Sigmoid colon (tissue), 7 donors: Measurements from ENCODE around the gene PPME1. TPM values are rescaled to one million over a fixed set of nuclear protein-coding genes. Genes with fewer than 3 reads are reported as not detected.

Source experiments
- DNase-seq: peaks from one replicate; pipeline ENCODE4 v3.0.0-alpha.2; 2019
- H3K27ac ChIP-seq, 4 donors: fragments of 200-600 bp; sonication (generic); one replicate each; pipeline ENCODE4 v1.5.1; 2016 to 2019; ENCODE audit warnings: mild to moderate bottlenecking in 1 of 4
- H3K27me3 ChIP-seq, 3 donors: fragments of 200-600 bp; sonication (generic); one replicate each; pipeline ENCODE4 v1.5.1; 2019; ENCODE audit warnings: mild to moderate bottlenecking in 1 of 3
- H3K36me3 ChIP-seq, 4 donors: fragments of 200-600 bp; sonication (generic); one replicate each; pipeline ENCODE4 v1.5.1; 2016 to 2019
- H3K4me1 ChIP-seq, 4 donors: fragments of 200-600 bp; sonication (generic); one replicate each; pipeline ENCODE4 v1.5.1; 2017 to 2019
- H3K4me3 ChIP-seq, 4 donors: fragments of 200-600 bp; sonication (generic); one replicate each; pipeline ENCODE4 v1.5.1; 2017 to 2019; ENCODE audit warnings: mild to moderate bottlenecking in 2 of 4, moderate library complexity in 1 of 4
- H3K9me3 ChIP-seq, 4 donors: fragments of 200-600 bp in 3 of 4; sonication (generic) in 3 of 4; one replicate each; pipeline versions ENCODE4 v1.5.1 to v1.6.1; 2013 to 2019
- CTCF ChIP-seq, 4 experiments: fragments of 450-650 bp in 3 of 4; fragments of 200-600 bp in 1 of 4; IDR thresholded peaks; one replicate each; pipeline ENCODE4 v1.5.1; 2016 to 2019; ENCODE audit warnings: antibody characterized with exemption in 4 of 4, mild to moderate bottlenecking in 3 of 4, moderate library complexity in 2 of 4
- EP300 ChIP-seq, 4 donors: sonication (generic); formaldehyde crosslinking; IDR thresholded peaks; one replicate each; pipeline ENCODE4 v1.6.1; 2017; ENCODE audit warnings: antibody characterized with exemption in 4 of 4
- POLR2A ChIP-seq, 2 donors: fragments of 450-650 bp; IDR thresholded peaks; one replicate each; pipeline ENCODE4 v1.6.1; 2016; ENCODE audit warnings: antibody characterized with exemption in 2 of 2, mild to moderate bottlenecking in 2 of 2, moderate library complexity in 2 of 2
- POLR2AphosphoS5 ChIP-seq, 4 donors: sonication (generic); formaldehyde crosslinking; IDR thresholded peaks; one replicate each; pipeline ENCODE4 v1.6.1; 2017; ENCODE audit warnings: antibody characterized with exemption in 4 of 4
- WGBS, 2 donors: extraction: QIAGEN DNeasy Blood & Tissue Kit; methylation state at CpG; one replicate each; pipeline ENCODE4 v1.1.7; 2013; 5-methylcytosine and 5-hydroxymethylcytosine counted together
- intact Hi-C: fragments of 100-400 bp; cut with DNase I; formaldehyde crosslinking; loops from one replicate; pipeline ENCODE4 v1.15.1; 2023
- polyA plus RNA-seq, 3 donors: library from polyadenylated mRNA; stranded (reverse); fragments of 200-250 nt; gene quantifications; one replicate each; pipeline ENCODE4 v1.2.3, GENCODE V29; 2013
- total RNA-seq, 4 donors: library from RNA; depleted of rRNA; stranded (reverse); fragments of >200 nt; gene quantifications; one replicate each; pipeline ENCODE4 v1.1.0, GENCODE V29; 2016
- donor health status: healthy with polysubstance abuse.
- donor health status: Bipolar disorder and iron deficiency.
- donor health status: healthy.

Gene PPME1
- total and polyA plus RNA-seq, 7 donors = 10.8 to 22.7 (median 19.3) TPM

- Histone ChIP-seq H3K4me3 (no peak overlapping the region), H3K27me3 (no peaks in the 10 kb centered on the region), H3K36me3 (peaks cover 0 to 25% (median 6%) of the 10 kb centered on the region in 4 donors), H3K4me1 (peaks cover 0 to 19% (median 18%) of the 10 kb centered on the region in 4 donors), H3K27ac (peak overlapping the region in 1 of 4 donors; percentile 57), H3K9me3 (no peaks in the 10 kb centered on the region)
- WGBS, 2 donors = 36 to 58% methylated on average over 4 of the region's 4 CpGs
- intact Hi-C loops = loop anchor here (2.0 to 10.0 kb wide), 3 partner anchors 139 to 477 kb away; partner anchors contain the start of genes CHRDL2 and PGM2L1
- peak in 2 of 4 donors; percentile 16 to 27 for TF ChIP-seq POLR2AphosphoS5 (IDR thresholded peaks at IDR 0.05)
- TF ChIP-seq EP300 (IDR thresholded peaks at IDR 0.05) = no peak
- TF ChIP-seq POLR2A (IDR thresholded peaks at IDR 0.05) = no peak
- TF ChIP-seq CTCF (IDR thresholded peaks at IDR 0.05) = no peak
- peak; percentile 88 for DNase-seq
These were observed 87.0 kb downstream of the PPME1 start for GRCh38 chr11:74257959-74258553.

GRCh38 chr11:74262725-74263124 lies 91.6 kb downstream of the PPME1 start:
- DNase-seq = no peak
- Histone ChIP-seq H3K36me3 (no peaks in the 10 kb centered on the region), H3K27ac (no peak overlapping the region), H3K9me3 (no peaks in the 10 kb centered on the region), H3K4me1 (peaks cover 0 to 21% (median 15%) of the 10 kb centered on the region in 4 donors), H3K27me3 (no peaks in the 10 kb centered on the region), H3K4me3 (no peak overlapping the region)
- 91 to 96% methylated on average over 2 of the region's 2 CpGs for WGBS, 2 donors
- no peak for TF ChIP-seq POLR2AphosphoS5 (IDR thresholded peaks at IDR 0.05)
- TF ChIP-seq CTCF (IDR thresholded peaks at IDR 0.05) = no peak
- no peak for TF ChIP-seq POLR2A (IDR thresholded peaks at IDR 0.05)
- no peak for TF ChIP-seq EP300 (IDR thresholded peaks at IDR 0.05)
- intact Hi-C loops = no loop called here

- intact Hi-C loops = no loop called here
- Histone ChIP-seq H3K4me3 (no peak overlapping the region), H3K9me3 (no peaks in the 10 kb centered on the region), H3K4me1 (peaks cover 0 to 11% (median 6%) of the 10 kb centered on the region in 4 donors), H3K27ac (no peak overlapping the region), H3K27me3 (no peaks in the 10 kb centered on the region), H3K36me3 (no peaks in the 10 kb centered on the region)
- no peak for TF ChIP-seq POLR2AphosphoS5 (IDR thresholded peaks at IDR 0.05)
- TF ChIP-seq CTCF (IDR thresholded peaks at IDR 0.05) = no peak
- TF ChIP-seq EP300 (IDR thresholded peaks at IDR 0.05) = no peak
- TF ChIP-seq POLR2A (IDR thresholded peaks at IDR 0.05) = no peak
- WGBS, 2 donors = 96 to 97% methylated on average over 1 of the region's 1 CpG
- no peak for DNase-seq
These were observed 94.2 kb downstream of the PPME1 start for GRCh38 chr11:74265256-74265655.

- WGBS, 2 donors = 91 to 94% methylated on average over 6 of the region's 6 CpGs
- Histone ChIP-seq H3K27ac (no peak overlapping the region), H3K36me3 (no peaks in the 10 kb centered on the region), H3K9me3 (no peaks in the 10 kb centered on the region), H3K27me3 (no peaks in the 10 kb centered on the region), H3K4me1 (peaks cover 0 to 11% (median 6%) of the 10 kb centered on the region in 4 donors), H3K4me3 (no peak overlapping the region)
- DNase-seq = no peak
- intact Hi-C loops = no loop called here
- TF ChIP-seq POLR2AphosphoS5 (IDR thresholded peaks at IDR 0.05) = no peak
- no peak for TF ChIP-seq EP300 (IDR thresholded peaks at IDR 0.05)
- TF ChIP-seq POLR2A (IDR thresholded peaks at IDR 0.05) = no peak
- TF ChIP-seq CTCF (IDR thresholded peaks at IDR 0.05) = no peak
These were observed 95.9 kb downstream of the PPME1 start for GRCh38 chr11:74267014-74267413.
